Stomach (tissue), 9 donors: Measurements from ENCODE around the gene MCC. TPM values are rescaled to one million over a fixed set of nuclear protein-coding genes. Genes with fewer than 3 reads are reported as not detected.

Source experiments
- DNase-seq, 2 donors: peaks; one replicate each; pipeline versions ENCODE4 v3.0.0 to v3.0.0-alpha.2; 2013 to 2019
- H3K27ac ChIP-seq, 5 donors: fragments of 200-600 bp in 4 of 5; sonication (generic) in 4 of 5; one replicate each; pipeline ENCODE4 v1.5.1; 2013 to 2019; ENCODE audit warnings: mild to moderate bottlenecking in 1 of 5, moderate library complexity in 1 of 5
- H3K27me3 ChIP-seq, 3 donors: fragments of 200-600 bp; sonication (generic); one replicate each; pipeline ENCODE4 v1.5.1; 2017 to 2019; ENCODE audit warnings: mixed run types in 1 of 3
- H3K36me3 ChIP-seq, 4 donors: fragments of 200-600 bp; sonication (generic); 1 replicate in 3 of 4; 2 replicates in 1 of 4; pipeline ENCODE4 v1.5.1; 2016 to 2019
- H3K4me1 ChIP-seq, 4 donors: fragments of 200-600 bp; sonication (generic); one replicate each; pipeline ENCODE4 v1.5.1; 2016 to 2019
- H3K4me3 ChIP-seq, 4 donors: fragments of 200-600 bp; sonication (generic) in 3 of 4; one replicate each; pipeline ENCODE4 v1.5.1; 2016 to 2019; ENCODE audit warnings: mild to moderate bottlenecking in 1 of 4
- H3K9me3 ChIP-seq, 4 donors: fragments of 200-600 bp; sonication (generic); one replicate each; pipeline ENCODE4 v1.5.1; 2016 to 2019
- EP300 ChIP-seq: sonication (generic); formaldehyde crosslinking; IDR thresholded peaks from one replicate; pipeline ENCODE4 v1.6.1; 2017; ENCODE audit warnings: antibody characterized with exemption
- POLR2A ChIP-seq, 4 donors: fragments of 450-650 bp; IDR thresholded peaks; one replicate each; pipeline ENCODE4 v1.6.1; 2016; ENCODE audit warnings: antibody characterized with exemption in 4 of 4, control low read depth in 2 of 4, mild to moderate bottlenecking in 1 of 4, moderate library complexity in 1 of 4
- POLR2AphosphoS5 ChIP-seq, 3 donors: sonication (generic); formaldehyde crosslinking; IDR thresholded peaks; one replicate each; pipeline ENCODE4 v1.6.1; 2016; ENCODE audit warnings: antibody characterized with exemption in 3 of 3
- WGBS, 5 donors: extraction: QIAGEN DNeasy Blood & Tissue Kit in 3 of 5; methylation state at CpG; one replicate each; pipeline versions ENCODE4 v1.1.5 to v1.1.7; 2013 to 2018; 5-methylcytosine and 5-hydroxymethylcytosine counted together
- intact Hi-C: fragments of 100-400 bp; cut with DNase I; formaldehyde crosslinking; loops from one replicate; pipeline ENCODE4 v1.15.1; 2023; ENCODE audit warnings: low total_unique reads
- polyA plus RNA-seq, 3 donors: library from polyadenylated mRNA; stranded (reverse); fragments of 200-250 nt; gene quantifications; one replicate each; pipeline ENCODE4 v1.2.3, GENCODE V29; 2013
- small RNA-seq, 4 donors: library from RNA; depleted of rRNA; stranded (forward); fragments of <200 nt; gene quantifications; one replicate each; pipeline ENCODE3, GENCODE V24; 2016
- total RNA-seq, 5 donors: library from RNA; depleted of rRNA; stranded (reverse); fragments of >200 nt; gene quantifications; one replicate each; pipeline versions ENCODE4 v1.1.0 to v1.2.3, GENCODE V29; 2014 to 2016
- TF ChIP-seq, protein P1 (sequence below), 7 experiments: fragments of 450-650 bp in 4 of 7; fragments of 200-600 bp in 3 of 7; sonication (generic) in 3 of 7; IDR thresholded peaks; one replicate each; pipeline ENCODE4 v1.5.1; 2016 to 2019; ENCODE audit warnings: antibody characterized with exemption in 7 of 7, control low read depth in 2 of 7, mild to moderate bottlenecking in 1 of 7
- donor health status: healthy with polysubstance abuse.
- donor health status: Bipolar disorder and iron deficiency.
- donor health status: healthy.

The MCC gene
- total and polyA plus RNA-seq, 8 donors, result 3.8 to 35.1 (median 8.9) TPM

DNA sequence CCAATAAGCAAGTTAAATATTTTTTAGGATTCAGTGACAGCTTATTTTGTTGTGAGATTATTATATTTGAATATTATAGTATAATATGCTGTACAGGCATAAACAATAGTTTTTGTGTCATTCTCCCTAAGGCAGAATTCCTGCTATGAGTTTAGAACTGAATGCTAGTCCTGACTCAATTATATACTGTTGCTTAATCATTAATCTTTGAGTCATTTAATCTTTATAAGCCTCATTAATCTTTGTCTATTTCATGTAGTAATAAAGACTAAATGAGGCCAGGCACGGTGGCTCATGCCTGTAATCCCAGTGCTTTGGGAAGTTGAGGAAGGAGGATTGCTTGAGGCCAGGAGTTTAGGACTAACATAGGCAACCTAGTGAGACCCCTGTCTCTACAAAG lies 515.2 kb downstream of the MCC start:
- Histone ChIP-seq H3K36me3 (no peaks in the 10 kb centered on the region), H3K27ac (no peak overlapping the region), H3K27me3 (no peaks in the 10 kb centered on the region), H3K4me3 (no peak overlapping the region), H3K4me1 (peaks cover 1 to 13% (median 11%) of the 10 kb centered on the region in 4 donors), H3K9me3 (no peaks in the 10 kb centered on the region)
- intact Hi-C loops, result no loop called here
- 37 to 77% (median 56%) methylated on average over 1 of the region's 1 CpG for WGBS, 5 donors
- TF ChIP-seq POLR2A (IDR thresholded peaks at IDR 0.05) (no peak), EP300 (no peak), POLR2AphosphoS5 (IDR thresholded peaks at IDR 0.05) (no peak)
- TF ChIP-seq, protein P1, sequence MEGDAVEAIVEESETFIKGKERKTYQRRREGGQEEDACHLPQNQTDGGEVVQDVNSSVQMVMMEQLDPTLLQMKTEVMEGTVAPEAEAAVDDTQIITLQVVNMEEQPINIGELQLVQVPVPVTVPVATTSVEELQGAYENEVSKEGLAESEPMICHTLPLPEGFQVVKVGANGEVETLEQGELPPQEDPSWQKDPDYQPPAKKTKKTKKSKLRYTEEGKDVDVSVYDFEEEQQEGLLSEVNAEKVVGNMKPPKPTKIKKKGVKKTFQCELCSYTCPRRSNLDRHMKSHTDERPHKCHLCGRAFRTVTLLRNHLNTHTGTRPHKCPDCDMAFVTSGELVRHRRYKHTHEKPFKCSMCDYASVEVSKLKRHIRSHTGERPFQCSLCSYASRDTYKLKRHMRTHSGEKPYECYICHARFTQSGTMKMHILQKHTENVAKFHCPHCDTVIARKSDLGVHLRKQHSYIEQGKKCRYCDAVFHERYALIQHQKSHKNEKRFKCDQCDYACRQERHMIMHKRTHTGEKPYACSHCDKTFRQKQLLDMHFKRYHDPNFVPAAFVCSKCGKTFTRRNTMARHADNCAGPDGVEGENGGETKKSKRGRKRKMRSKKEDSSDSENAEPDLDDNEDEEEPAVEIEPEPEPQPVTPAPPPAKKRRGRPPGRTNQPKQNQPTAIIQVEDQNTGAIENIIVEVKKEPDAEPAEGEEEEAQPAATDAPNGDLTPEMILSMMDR (IDR thresholded peaks at IDR 0.05), result no peak
- no peak for DNase-seq

Small RNA genes lying within 50 kb of the gene (small RNA-seq; reads per million reads assigned to genes)
- gene RNU4ATAC13P, result 0 reads per million in 4 donors

Other genes with a start within 250 kb of the MCC start
- gene TSSK1B, start 53.5 kb downstream of the MCC start, total RNA-seq, result under 1 TPM in 1 of 5 donors, not detected in 4; 0.18 TPM
- gene TSSK1B, start 53.5 kb downstream of the MCC start, polyA plus RNA-seq, result not detected
- gene YTHDC2, start 25.2 kb upstream of the MCC start, total RNA-seq, result 10 to 100 TPM; 21.9 to 78.0 (median 28.8) TPM
- 1 to 10 TPM; 3.8 to 7.1 (median 4.9) TPM for gene YTHDC2, start 25.2 kb upstream of the MCC start, polyA plus RNA-seq